GM12878 (cell line): ENCODE measurements around the gene TMEM229B.

Experiments
- ASH2L ChIP-seq: fragments of 300-600, 200-600 bp; sonication (generic); IDR thresholded peaks from 2 replicates; pipeline ENCODE4 v1.6.1; 2017; ENCODE audit warnings: low read depth, mild to moderate bottlenecking, borderline replicate concordance
- CTCF ChIP-seq, 3 experiments: IDR thresholded peaks in 2 of 3; conservative IDR thresholded peaks in 1 of 3; 2 replicates each; pipeline ENCODE4 v1.5.1; 2011; ENCODE audit warnings: low read depth in 3 of 3, low read length in 3 of 3, mild to moderate bottlenecking in 3 of 3, control low read depth in 2 of 3, moderate library complexity in 2 of 3, inconsistent platforms in 1 of 3, mixed read lengths in 1 of 3; ENCODE audit not compliant: control insufficient read depth in 2 of 3, insufficient read depth in 1 of 3; ENCODE audit errors: extremely low read depth in 1 of 3
- PML ChIP-seq: IDR thresholded peaks from 2 replicates; pipeline ENCODE4 v1.6.1; 2012; ENCODE audit warnings: low read length, inconsistent platforms
- SMAD1 ChIP-seq: fragments of 450-650 bp; IDR thresholded peaks from 2 replicates; pipeline ENCODE4 v1.6.1; 2018; ENCODE audit warnings: mild to moderate bottlenecking, low read depth; ENCODE audit not compliant: partially characterized antibody
- YY1 ChIP-seq: IDR thresholded peaks from 2 replicates; pipeline ENCODE4 v1.6.1; 2011; ENCODE audit warnings: low read depth, mild to moderate bottlenecking, low read length
- ZBTB33 ChIP-seq: fragments of 450-650 bp; IDR thresholded peaks from 2 replicates; pipeline ENCODE4 v1.6.1; 2017; ENCODE audit warnings: mild to moderate bottlenecking

- no peak for TF ChIP-seq ASH2L
- no peak for TF ChIP-seq SMAD1
- TF ChIP-seq CTCF (IDR thresholded peaks at IDR 0.05 in 2 of 3, conservative IDR thresholded peaks at IDR 0.05 in 1 of 3; ENCODE audit: control insufficient read depth in 2 of 3, extremely low read depth in 1 of 3, insufficient read depth in 1 of 3, low read depth in 3 of 3, low read length in 3 of 3), result no peak
- no peak for TF ChIP-seq PML
- TF ChIP-seq YY1, result no peak
- TF ChIP-seq ZBTB33, result no peak
These were observed 31.8 kb downstream of the TMEM229B start for GRCh38 chr14:67456732-67457131.
